ENCODE measurements around the gene RASSF6. TPM values are rescaled to one million over a fixed set of nuclear protein-coding genes. Genes with fewer than 3 reads are reported as not detected.

The RASSF6 gene
- total and polyA plus RNA-seq, 2 of the 8 experiments (the other 6 are each of a cell fraction or from before 2014, with no cell fraction given): 0.03 to 0.28 TPM

- no peak for FAIRE-seq
- H3K27me3 ChIP-seq (replicated peaks in 1 of 4; ENCODE audit: control insufficient read depth in 3 of 4, extremely low read depth in 1 of 4, insufficient read depth in 3 of 4, low read length in 3 of 4): no peaks in the 10 kb centered on the region
- no peak overlapping the region for H2BK12ac ChIP-seq (ENCODE audit: low read depth, low read length)
- no peak overlapping the region for H3K14ac ChIP-seq (ENCODE audit: insufficient read length)
- DNase-seq (ENCODE audit: low read depth in 1 of 2, low spot score in 2 of 2): no peak
- no peak overlapping the region for H3K23ac ChIP-seq (ENCODE audit: insufficient read length)
- H4K20me1 ChIP-seq (replicated peaks in 1 of 2; ENCODE audit: control insufficient read depth in 1 of 2, insufficient read depth in 2 of 2, low read length in 2 of 2): no peaks in the 10 kb centered on the region
- H2BK15ac ChIP-seq (ENCODE audit: low read length): no peak overlapping the region
- no peaks in the 10 kb centered on the region for H3K36me3 ChIP-seq (ENCODE audit: control insufficient read depth in 2 of 4, insufficient read depth in 4 of 4, low read length in 3 of 4)
- H3K9ac ChIP-seq (replicated peaks in 1 of 4; ENCODE audit: extremely low read depth in 1 of 4, low read depth in 3 of 4, low read length in 3 of 4): no peak overlapping the region
- no peak overlapping the region for H4K5ac ChIP-seq (ENCODE audit: insufficient read length, low read depth, low read length)
- no peak overlapping the region for H3K27ac ChIP-seq (ENCODE audit: low read depth, low read length)
- H3K18ac ChIP-seq (ENCODE audit: extremely low read depth, low read length): no peak overlapping the region; the same call in 1 of the 2 replicates
- POLR2A ChIA-PET (ENCODE audit: partially characterized antibody): no interaction called here
- H3K4me2 ChIP-seq (ENCODE audit: insufficient read depth in 1 of 2, low read depth in 2 of 2, low read length in 2 of 2): no peak overlapping the region
- CTCF ChIA-PET (ENCODE audit: partially characterized antibody): interaction anchor here (0.8 to 2.3 kb wide), 2 partner anchors 12 to 43 kb away, joined by 5 to 7 read pairs; no protein-coding TSS in a partner anchor
- H2BK120ac ChIP-seq (replicated peaks; ENCODE audit: low read depth, low read length): no peak overlapping the region
- H3K79me1 ChIP-seq (ENCODE audit: low read depth, low read length): no peaks in the 10 kb centered on the region
- no peak overlapping the region for H2BK20ac ChIP-seq (ENCODE audit: low read length)
- H3K79me2 ChIP-seq (ENCODE audit: control insufficient read depth in 1 of 2, insufficient read depth in 2 of 2, low read length in 2 of 2): no peaks in the 10 kb centered on the region
- no peak overlapping the region for H2AFZ ChIP-seq (ENCODE audit: low read length)
- H3K56ac ChIP-seq (replicated peaks; ENCODE audit: insufficient read length, low read depth, low read length): no peak overlapping the region
- 0 out of 7 replicates have a peak, but pooled peaks cover 0 to 2% (median 0%) of the 10 kb centered on the region in 4 experiments for H3K4me1 ChIP-seq (replicated peaks in 1 of 4; ENCODE audit: control insufficient read depth in 3 of 4, insufficient read depth in 4 of 4, low read length in 3 of 4)
- H4K91ac ChIP-seq (replicated peaks; ENCODE audit: insufficient read length, low read length): no peak overlapping the region
- no peak overlapping the region for H4K8ac ChIP-seq (ENCODE audit: extremely low read depth, insufficient read depth, low read length)
- H2AK5ac ChIP-seq (ENCODE audit: low read depth, low read length): no peak overlapping the region
- H3K4me3 ChIP-seq (ENCODE audit: extremely low read depth in 1 of 4, insufficient read depth in 2 of 4, low read depth in 3 of 4, low read length in 4 of 4): no peak overlapping the region
- no peaks in the 10 kb centered on the region for H3K23me2 ChIP-seq (ENCODE audit: low read depth, low read length)
- H3K4ac ChIP-seq (replicated peaks; ENCODE audit: insufficient read length, low read depth, low read length): no peak overlapping the region
- TF ChIP-seq POLR2A (IDR thresholded peaks at IDR 0.05; ENCODE audit: control extremely low read depth in 1 of 2, low read depth in 2 of 2, low read length in 2 of 2) (no peak), BRCA1 (IDR thresholded peaks at IDR 0.05; ENCODE audit: low read depth, low read length) (no peak), SP1 (IDR thresholded peaks at IDR 0.05; ENCODE audit: low read depth, low read length) (no peak), TEAD4 (IDR thresholded peaks at IDR 0.05; ENCODE audit: low read depth, low read length) (no peak), CBX8 (IDR thresholded peaks at IDR 0.05; ENCODE audit: borderline replicate concordance, low read depth, low read length) (no peak), EGR1 (IDR thresholded peaks at IDR 0.05; ENCODE audit: borderline replicate concordance, low read depth, low read length) (no peak), RBBP5 (IDR thresholded peaks at IDR 0.05; ENCODE audit: borderline replicate concordance, low read depth, low read length) (no peak), CHD1 (IDR thresholded peaks at IDR 0.05; ENCODE audit: low read depth, low read length) (no peak), PHF8 (conservative IDR thresholded peaks at IDR 0.05; ENCODE audit: low read depth, low read length) (no peak), SP2 (IDR thresholded peaks at IDR 0.05; ENCODE audit: low read length) (no peak)
- no peak overlapping the region for H2BK5ac ChIP-seq (ENCODE audit: low read depth, low read length)
- H3K9me3 ChIP-seq (ENCODE audit: insufficient read depth in 2 of 2, low read depth in 1 of 2, low read length in 1 of 2): no peaks in the 10 kb centered on the region
- 94% methylated on average over 3 of the region's 3 CpGs; no CpG with 5 or more reads in 1 of the 2 experiments for WGBS, 2 experiments (ENCODE audit: extremely low coverage in 1 of 2, insufficient coverage in 1 of 2, insufficient read length in 1 of 2, insufficient replicate concordance in 2 of 2, low coverage in 1 of 2, low lambda C conversion rate in 2 of 2, missing lambda C conversion rate in 1 of 2)
Measured at GRCh38 chr4:73608689-73609594, 11.3 kb downstream of the RASSF6 start.

All from H1 (cell line).